Karpas-422 (cell line): ENCODE results near the gene DEAF1. TPM values are rescaled to one million over a fixed set of nuclear protein-coding genes. Genes with fewer than 3 reads are reported as not detected.

Experiments
- DNase-seq: peaks from one replicate; pipeline ENCODE4 v3.0.0-alpha.2; 2015
- H2AFZ ChIP-seq: fragments of 200-600 bp; sonication (generic); 2 replicates; pipeline ENCODE4 v1.6.1; 2014; ENCODE audit warnings: antibody characterized with exemption, low read length, mixed read lengths
- H3K27ac ChIP-seq: fragments of 200-600 bp; sonication (generic); 2 replicates; pipeline ENCODE4 v1.5.1; 2014; ENCODE audit warnings: mild to moderate bottlenecking, low read length, moderate library complexity
- H3K27me3 ChIP-seq: fragments of 200-600 bp; sonication (generic); 2 replicates; pipeline ENCODE4 v1.6.1; 2014; ENCODE audit warnings: low read length, mixed read lengths
- H3K36me3 ChIP-seq: fragments of 200-600 bp; sonication (generic); 2 replicates; pipeline ENCODE4 v1.6.1; 2014; ENCODE audit warnings: low read length, mixed read lengths; ENCODE audit not compliant: insufficient read depth
- H3K4me1 ChIP-seq: fragments of 200-600 bp; sonication (generic); 2 replicates; pipeline ENCODE4 v1.6.1; 2014; ENCODE audit warnings: mild to moderate bottlenecking, low read length, mixed read lengths
- H3K4me2 ChIP-seq: fragments of 200-600 bp; sonication (generic); 2 replicates; pipeline ENCODE4 v1.6.1; 2014; ENCODE audit warnings: low read length, low read depth, mild to moderate bottlenecking; ENCODE audit not compliant: poor library complexity, severe bottlenecking
- H3K4me3 ChIP-seq: fragments of 200-600 bp; sonication (generic); 2 replicates; pipeline ENCODE4 v1.5.1; 2014; ENCODE audit warnings: mild to moderate bottlenecking, antibody characterized with exemption, low read length, mixed read lengths
- H3K79me2 ChIP-seq: fragments of 200-600 bp; sonication (generic); 2 replicates; pipeline ENCODE4 v1.6.1; 2014; ENCODE audit warnings: mild to moderate bottlenecking, low read length, mixed read lengths
- H3K9ac ChIP-seq: fragments of 200-600 bp; sonication (generic); 2 replicates; pipeline ENCODE4 v1.6.0; 2014; ENCODE audit warnings: low read length
- H3K9me2 ChIP-seq: fragments of 200-600 bp; sonication (generic), shearing (Covaris generic); replicated peaks from 2 replicates; pipeline ENCODE4 v1.6.0; 2014; ENCODE audit warnings: mild to moderate bottlenecking, low read length, moderate library complexity; ENCODE audit not compliant: insufficient read depth
- H3K9me3 ChIP-seq: fragments of 300-700, 200-600 bp; sonication (generic); 2 replicates; pipeline ENCODE4 v1.6.1; 2014; ENCODE audit warnings: low read length, mixed read lengths
- H4K20me1 ChIP-seq: fragments of 200-600 bp; sonication (generic); 2 replicates; pipeline ENCODE4 v1.6.1; 2014; ENCODE audit warnings: mild to moderate bottlenecking, antibody characterized with exemption, low read length, low read depth; ENCODE audit not compliant: insufficient read depth
- total RNA-seq: library from RNA; depleted of rRNA; stranded (reverse); fragments of >200 nt; shearing (Covaris generic); gene quantifications from 2 replicates; pipeline ENCODE4 v1.2.3, GENCODE V29; 2014; ENCODE audit warnings: low replicate concordance

DEAF1 gene
- total RNA-seq, 1 experiment from 2014 or later: 35.9 TPM

DNA sequence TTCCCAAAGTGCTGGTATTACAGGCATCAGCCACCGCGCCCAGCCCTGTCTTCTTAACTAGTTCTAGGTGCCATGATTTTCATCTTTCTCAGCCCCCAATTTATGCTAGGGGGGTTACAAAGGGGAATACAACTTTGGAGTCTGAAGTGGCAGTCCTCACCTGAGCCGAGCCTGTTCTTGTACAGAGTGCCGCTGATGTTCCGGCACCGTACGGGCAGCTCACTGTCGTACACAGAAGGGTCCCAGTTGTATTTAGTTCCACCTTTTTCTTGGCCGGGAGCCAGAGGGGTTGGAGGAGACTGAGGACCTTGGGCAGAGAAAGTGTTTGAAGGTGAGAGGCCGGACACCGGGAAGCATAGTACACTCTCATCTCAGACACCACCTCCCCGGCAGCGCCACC lies 7.3 kb downstream of the DEAF1 start:
- Histone ChIP-seq H4K20me1 (0 out of 2 replicates have a peak, but pooled peaks cover 7% of the 10 kb centered on the region), H2AFZ (no peak overlapping the region), H3K36me3 (peaks cover 17% of the 10 kb centered on the region), H3K9ac (no peak overlapping the region), H3K27ac (no peak overlapping the region), H3K9me2 (no peaks in the 10 kb centered on the region), H3K4me2 (no peak overlapping the region), H3K4me3 (no peak overlapping the region), H3K9me3 (no peaks in the 10 kb centered on the region), H3K79me2 (peaks cover 22% of the 10 kb centered on the region), H3K27me3 (no peaks in the 10 kb centered on the region), H3K4me1 (no peaks in the 10 kb centered on the region)
- DNase-seq: no peak

DNA sequence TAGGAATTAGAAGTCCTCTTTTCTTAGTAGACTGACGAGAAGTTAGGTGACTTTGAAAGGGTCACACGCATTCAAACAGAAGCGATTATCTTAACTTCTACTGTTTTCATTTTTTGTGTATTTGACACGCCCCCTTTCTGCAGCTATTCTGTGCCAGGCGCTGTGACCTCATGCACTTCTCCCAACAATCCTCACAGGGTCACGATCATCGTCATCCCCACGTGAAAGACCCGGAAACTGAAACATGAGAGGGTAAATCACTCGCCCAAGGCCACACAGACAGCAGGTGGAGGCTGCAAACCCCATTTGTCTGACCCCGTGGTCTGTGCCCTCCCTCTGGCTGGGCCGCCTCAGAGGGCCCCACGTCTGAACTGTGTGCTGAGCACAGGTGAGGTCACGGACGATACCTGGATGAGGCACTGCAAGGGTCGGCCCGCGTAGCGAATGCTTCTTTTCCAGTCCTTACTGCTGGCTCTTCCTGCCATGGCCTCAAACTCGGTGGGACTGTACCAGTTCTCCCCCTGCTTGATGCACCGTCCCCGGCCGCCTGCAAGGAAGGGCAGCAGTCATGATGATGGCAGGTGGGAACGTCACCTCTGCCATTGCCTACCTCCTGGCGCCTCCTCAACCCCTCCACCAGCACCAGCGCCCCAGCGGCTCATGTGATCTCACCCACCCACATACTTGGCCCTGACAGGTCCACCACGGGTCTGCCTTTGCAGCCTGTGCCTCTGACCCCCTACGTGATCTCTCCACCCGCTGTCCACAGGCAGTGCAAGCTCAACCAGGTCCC lies 8.4 kb downstream of the DEAF1 start:
- H3K36me3 ChIP-seq: peaks cover 17% of the 10 kb centered on the region
- no peaks in the 10 kb centered on the region for H3K9me3 ChIP-seq
- no peak overlapping the region for H3K27ac ChIP-seq
- no peak overlapping the region for H3K9ac ChIP-seq
- no peaks in the 10 kb centered on the region for H3K9me2 ChIP-seq
- no peak overlapping the region for H2AFZ ChIP-seq
- H3K4me3 ChIP-seq: no peak overlapping the region
- 0 out of 2 replicates have a peak, but pooled peaks cover 6% of the 10 kb centered on the region for H4K20me1 ChIP-seq
- H3K4me2 ChIP-seq: no peak overlapping the region
- H3K4me1 ChIP-seq: no peaks in the 10 kb centered on the region
- peaks cover 13% of the 10 kb centered on the region; the same call in 1 of the 2 replicates for H3K79me2 ChIP-seq
- H3K27me3 ChIP-seq: no peaks in the 10 kb centered on the region
- no peak for DNase-seq

GRCh38 chr11:680970-681369 lies 14.1 kb downstream of the DEAF1 start:
- H3K36me3 ChIP-seq: peaks cover 17% of the 10 kb centered on the region; the same call in 1 of the 2 replicates
- H3K4me2 ChIP-seq: no peak overlapping the region
- H3K4me1 ChIP-seq: no peaks in the 10 kb centered on the region
- H2AFZ ChIP-seq: no peak overlapping the region
- no peaks in the 10 kb centered on the region for H3K9me2 ChIP-seq
- H3K9me3 ChIP-seq: no peaks in the 10 kb centered on the region
- no peaks in the 10 kb centered on the region for H3K27me3 ChIP-seq
- no peaks in the 10 kb centered on the region for H3K79me2 ChIP-seq
- no peak overlapping the region for H3K9ac ChIP-seq
- H4K20me1 ChIP-seq: no peaks in the 10 kb centered on the region
- H3K27ac ChIP-seq: no peak overlapping the region
- DNase-seq: no peak
- no peak overlapping the region for H3K4me3 ChIP-seq

DNA sequence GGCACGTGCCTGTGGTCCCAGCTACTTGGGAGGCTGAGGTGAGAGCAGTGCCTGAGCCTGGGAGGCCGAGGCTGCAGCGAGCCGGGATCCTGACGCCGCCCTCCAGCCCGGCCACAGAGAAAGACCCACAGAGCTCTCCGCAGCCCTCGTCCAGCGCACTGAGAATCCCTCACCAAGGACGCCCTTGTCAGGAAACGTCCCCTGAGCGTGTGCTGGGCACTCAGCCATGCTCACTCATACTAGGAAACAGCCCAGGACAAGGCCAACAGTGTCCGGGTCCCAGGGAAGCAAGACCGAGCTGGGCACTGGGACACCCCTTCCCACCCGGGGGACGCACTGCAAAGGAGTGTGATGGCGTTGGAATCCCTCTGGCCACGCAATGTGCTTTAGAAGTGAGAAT lies 14.5 kb downstream of the DEAF1 start:
- no peak overlapping the region for H2AFZ ChIP-seq
- H3K4me1 ChIP-seq: no peaks in the 10 kb centered on the region
- no peak overlapping the region for H3K4me2 ChIP-seq
- no peak overlapping the region for H3K4me3 ChIP-seq
- no peaks in the 10 kb centered on the region for H3K9me3 ChIP-seq
- no peak for DNase-seq
- no peak overlapping the region for H3K9ac ChIP-seq
- H3K9me2 ChIP-seq: no peaks in the 10 kb centered on the region
- no peaks in the 10 kb centered on the region for H4K20me1 ChIP-seq
- no peaks in the 10 kb centered on the region for H3K79me2 ChIP-seq
- peaks cover 17% of the 10 kb centered on the region; the same call in 1 of the 2 replicates for H3K36me3 ChIP-seq
- no peaks in the 10 kb centered on the region for H3K27me3 ChIP-seq
- no peak overlapping the region for H3K27ac ChIP-seq

- Histone ChIP-seq H4K20me1 (no peaks in the 10 kb centered on the region), H3K9ac (no peak overlapping the region), H3K4me2 (no peak overlapping the region), H3K27ac (no peak overlapping the region), H3K79me2 (no peaks in the 10 kb centered on the region), H3K9me3 (no peaks in the 10 kb centered on the region), H3K4me3 (no peak overlapping the region), H3K9me2 (no peaks in the 10 kb centered on the region), H3K4me1 (no peaks in the 10 kb centered on the region), H3K36me3 (peaks cover 15% of the 10 kb centered on the region; the same call in 1 of the 2 replicates), H2AFZ (no peak overlapping the region), H3K27me3 (no peaks in the 10 kb centered on the region)
- no peak for DNase-seq
Observed at GRCh38 chr11:679271-680207, 15.5 kb downstream of the DEAF1 start.

GRCh38 chr11:678297-678696 lies 16.7 kb downstream of the DEAF1 start:
- H3K4me3 ChIP-seq: no peak overlapping the region
- H3K79me2 ChIP-seq: no peaks in the 10 kb centered on the region
- DNase-seq: no peak
- H3K9ac ChIP-seq: no peak overlapping the region
- peaks cover 15% of the 10 kb centered on the region for H3K36me3 ChIP-seq
- no peak overlapping the region for H3K27ac ChIP-seq
- H3K9me3 ChIP-seq: no peaks in the 10 kb centered on the region
- no peaks in the 10 kb centered on the region for H4K20me1 ChIP-seq
- no peak overlapping the region for H3K4me2 ChIP-seq
- no peaks in the 10 kb centered on the region for H3K9me2 ChIP-seq
- no peak overlapping the region for H2AFZ ChIP-seq
- no peaks in the 10 kb centered on the region for H3K27me3 ChIP-seq
- no peaks in the 10 kb centered on the region for H3K4me1 ChIP-seq

DNA sequence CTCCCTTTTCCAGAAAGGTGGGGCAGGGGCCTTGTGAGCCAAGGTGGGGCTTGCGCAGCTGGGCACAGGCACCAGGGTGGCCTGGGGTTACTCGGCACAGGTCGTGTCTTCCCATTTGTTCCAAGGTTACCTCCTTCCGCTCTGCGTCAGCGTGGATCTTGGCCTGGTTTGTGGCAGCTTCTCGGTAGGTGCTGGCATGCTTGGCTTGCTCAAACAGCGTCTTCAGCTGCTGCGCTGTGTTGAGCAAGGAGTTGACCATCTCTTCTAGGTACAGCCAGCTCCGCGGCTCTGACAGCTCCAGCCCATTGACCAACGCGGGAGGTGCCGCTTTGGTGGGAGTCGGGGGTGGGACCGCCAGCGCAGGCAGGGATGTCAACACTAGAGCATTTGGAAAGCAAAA lies 20.6 kb downstream of the DEAF1 start:
- no peaks in the 10 kb centered on the region for H3K4me1 ChIP-seq
- no peaks in the 10 kb centered on the region for H4K20me1 ChIP-seq
- no peaks in the 10 kb centered on the region for H3K9me3 ChIP-seq
- H2AFZ ChIP-seq: no peak overlapping the region
- DNase-seq: no peak
- no peaks in the 10 kb centered on the region for H3K79me2 ChIP-seq
- no peak overlapping the region for H3K4me3 ChIP-seq
- no peak overlapping the region for H3K27ac ChIP-seq
- H3K36me3 ChIP-seq: peaks cover 17% of the 10 kb centered on the region
- H3K4me2 ChIP-seq: no peak overlapping the region
- no peaks in the 10 kb centered on the region for H3K9me2 ChIP-seq
- no peaks in the 10 kb centered on the region for H3K27me3 ChIP-seq
- H3K9ac ChIP-seq: no peak overlapping the region

- H3K4me3 ChIP-seq: no peak overlapping the region
- H3K27ac ChIP-seq: no peak overlapping the region
- peaks cover 17% of the 10 kb centered on the region for H3K36me3 ChIP-seq
- no peaks in the 10 kb centered on the region for H3K79me2 ChIP-seq
- H3K9me2 ChIP-seq: no peaks in the 10 kb centered on the region
- H3K27me3 ChIP-seq: no peaks in the 10 kb centered on the region
- no peak for DNase-seq
- H3K4me1 ChIP-seq: no peaks in the 10 kb centered on the region
- no peaks in the 10 kb centered on the region for H3K9me3 ChIP-seq
- no peaks in the 10 kb centered on the region for H4K20me1 ChIP-seq
- no peak overlapping the region for H3K9ac ChIP-seq
- no peak overlapping the region for H3K4me2 ChIP-seq
- no peak overlapping the region for H2AFZ ChIP-seq
Observed at GRCh38 chr11:673866-674265, 21.2 kb downstream of the DEAF1 start.
